Natural killer cell treated with Interleukin-12 subunit alpha and Interleukin-12 subunit beta and Interleukin-15 and Interleukin-18, amount 100 ng/mL, for 72 hours (primary cell): Measurements from ENCODE around the gene XCR1. TPM values are rescaled to one million over a fixed set of nuclear protein-coding genes. Genes with fewer than 3 reads are reported as not detected.
"Not testable (repeated sequence)": the region's sequence is repeated elsewhere in the genome, so short reads cannot be mapped to it uniquely, and the experiment has no call there.

Experiments used
- ATAC-seq, 2 donors: fragments of 150-1000 bp; cut with Tn5 transposase in 1 of 2; sonication (Bioruptor Pico), chemical (Tn5 transposase) in 1 of 2; 2 replicates each; pipeline ENCODE4 v1.10.0; 2021
- DNase-seq: peaks from one replicate; pipeline ENCODE4 v3.0.0; 2022; ENCODE audit warnings: low spot score
- H3K27ac Mint-ChIP-seq, 2 donors: 1 replicate in 1 of 2; 2 replicates in 1 of 2; pipeline ENCODE4 v1.8.0; 2022; ENCODE audit warnings: mixed read lengths in 2 of 2, mild to moderate bottlenecking in 1 of 2, moderate library complexity in 1 of 2
- H3K27me3 Mint-ChIP-seq, 2 donors: 1 replicate in 1 of 2; 2 replicates in 1 of 2; pipeline ENCODE4 v1.8.0; 2022; ENCODE audit warnings: mixed read lengths in 2 of 2
- H3K36me3 Mint-ChIP-seq: one replicate; pipeline ENCODE4 v1.8.0; 2022; ENCODE audit warnings: mixed read lengths
- H3K4me1 Mint-ChIP-seq, 2 donors: 1 replicate in 1 of 2; 2 replicates in 1 of 2; pipeline ENCODE4 v1.8.0; 2022; ENCODE audit warnings: low read depth in 2 of 2, mixed read lengths in 2 of 2, mild to moderate bottlenecking in 1 of 2
- H3K4me3 Mint-ChIP-seq: one replicate; pipeline ENCODE4 v1.8.0; 2022; ENCODE audit warnings: mixed read lengths
- H3K9me3 Mint-ChIP-seq: 2 replicates; pipeline ENCODE4 v1.8.0; 2022; ENCODE audit warnings: mixed read lengths
- total RNA-seq, 2 donors: library from RNA; stranded (reverse); gene quantifications; one replicate each; pipeline ENCODE4 v1.2.3, GENCODE V29; 2022

The XCR1 gene
- total RNA-seq, 2 donors from 2014 or later: not detected

GRCh38 chr3:46010519-46011113 is 16.7 kb downstream of the XCR1 start:
- DNase-seq (no peak), ATAC-seq (peak; percentile 69 to 75)
- peaks cover 23 to 36% of the 10 kb centered on the region in 2 donors for H3K27me3 Mint-ChIP-seq
- H3K9me3 Mint-ChIP-seq: no peaks in the 10 kb centered on the region
- no peak overlapping the region for H3K4me3 Mint-ChIP-seq
- peak overlapping the region; percentile 8 to 51 for H3K27ac Mint-ChIP-seq
- peaks cover 27 to 30% of the 10 kb centered on the region in 2 donors for H3K4me1 Mint-ChIP-seq
- no peaks in the 10 kb centered on the region for H3K36me3 Mint-ChIP-seq

GRCh38 chr3:46008058-46008457 is 19.2 kb downstream of the XCR1 start:
- H3K9me3 Mint-ChIP-seq: no peaks in the 10 kb centered on the region
- H3K27ac Mint-ChIP-seq: no peak overlapping the region
- peaks cover 14 to 27% of the 10 kb centered on the region in 2 donors for H3K27me3 Mint-ChIP-seq
- DNase-seq (no peak), ATAC-seq (no peak)
- no peaks in the 10 kb centered on the region for H3K36me3 Mint-ChIP-seq
- H3K4me3 Mint-ChIP-seq: no peak overlapping the region
- peaks cover 17 to 19% of the 10 kb centered on the region in 2 donors for H3K4me1 Mint-ChIP-seq

GRCh38 chr3:46007280-46007679 is 20.0 kb downstream of the XCR1 start:
- Mint-ChIP-seq H3K27ac (no peak overlapping the region), H3K9me3 (no peaks in the 10 kb centered on the region), H3K36me3 (no peaks in the 10 kb centered on the region), H3K27me3 (peaks cover 14 to 20% of the 10 kb centered on the region in 2 donors), H3K4me3 (no peak overlapping the region), H3K4me1 (peaks cover 11% of the 10 kb centered on the region in 2 donors)
- DNase-seq (no peak), ATAC-seq (no peak)

- no peak for ATAC-seq
- DNase-seq: no peak
- no peak overlapping the region for H3K27ac Mint-ChIP-seq
- no peaks in the 10 kb centered on the region for H3K36me3 Mint-ChIP-seq
- H3K4me3 Mint-ChIP-seq: no peak overlapping the region
- H3K4me1 Mint-ChIP-seq: peaks cover 8 to 11% of the 10 kb centered on the region in 2 donors
- H3K9me3 Mint-ChIP-seq: no peaks in the 10 kb centered on the region
- H3K27me3 Mint-ChIP-seq: peaks cover 14 to 17% of the 10 kb centered on the region in 2 donors
Observed at GRCh38 chr3:46006238-46007032, 20.8 kb downstream of the XCR1 start.

- H3K27ac Mint-ChIP-seq, H3K4me1 Mint-ChIP-seq, H3K27me3 Mint-ChIP-seq, H3K9me3 Mint-ChIP-seq, ATAC-seq, H3K4me3 Mint-ChIP-seq, DNase-seq, H3K36me3 Mint-ChIP-seq: not testable (repeated sequence)
Observed at GRCh38 chr3:46003706-46004105, 23.6 kb downstream of the XCR1 start.

GRCh38 chr3:46001178-46001577 is 26.1 kb downstream of the XCR1 start:
- peaks cover 0 to 9% of the 10 kb centered on the region in 2 donors for H3K27me3 Mint-ChIP-seq
- no peaks in the 10 kb centered on the region for H3K36me3 Mint-ChIP-seq
- no peak overlapping the region for H3K27ac Mint-ChIP-seq
- no peak overlapping the region for H3K4me3 Mint-ChIP-seq
- no peak for DNase-seq
- H3K4me1 Mint-ChIP-seq: peaks cover 9% of the 10 kb centered on the region in 2 donors
- H3K9me3 Mint-ChIP-seq: no peaks in the 10 kb centered on the region
- ATAC-seq: no peak

GRCh38 chr3:45997942-45998341 is 29.3 kb downstream of the XCR1 start:
- Mint-ChIP-seq H3K4me3 (no peak overlapping the region), H3K9me3 (no peaks in the 10 kb centered on the region), H3K4me1 (peaks cover 18 to 19% of the 10 kb centered on the region in 2 donors), H3K27me3 (peaks cover 0 to 6% of the 10 kb centered on the region in 2 donors), H3K36me3 (peaks cover 1% of the 10 kb centered on the region), H3K27ac (peak overlapping the region in 1 of 2 donors; percentile 36)
- ATAC-seq (no peak), DNase-seq (no peak)

GRCh38 chr3:45997499-45997898 is 29.8 kb downstream of the XCR1 start:
- H3K4me3 Mint-ChIP-seq, H3K27me3 Mint-ChIP-seq, H3K36me3 Mint-ChIP-seq, H3K9me3 Mint-ChIP-seq, DNase-seq, ATAC-seq: not testable (repeated sequence)
- Mint-ChIP-seq H3K27ac (peak overlapping the region in 1 of 2 donors; percentile 36), H3K4me1 (peaks cover 23% of the 10 kb centered on the region in 2 donors)

GRCh38 chr3:45995236-45996192 is 31.8 kb downstream of the XCR1 start, which contains the start of gene FYCO1:
FYCO1 (minus strand) TSS chr3:45995824; CDS start chr3:45984910, 10,914 bp downstream.
- no peaks in the 10 kb centered on the region for H3K9me3 Mint-ChIP-seq
- peak within 1 kb of the TSS; percentile 84 to 87 for H3K27ac Mint-ChIP-seq
- peak within 1 kb of the TSS; percentile 85 for H3K4me3 Mint-ChIP-seq
- DNase-seq: peak; percentile 95
- H3K36me3 Mint-ChIP-seq: peaks cover 7% of the 10 kb centered on the region
- ATAC-seq: peak; percentile 90 to 94
- peaks cover 0 to 6% of the 10 kb centered on the region in 2 donors for H3K27me3 Mint-ChIP-seq
- H3K4me1 Mint-ChIP-seq: peaks cover 37 to 39% of the 10 kb centered on the region in 2 donors

- H3K4me1 Mint-ChIP-seq: peaks cover 40 to 48% of the 10 kb centered on the region in 2 donors
- peak; percentile 69 to 76 for ATAC-seq
- H3K27ac Mint-ChIP-seq: peak overlapping the region; percentile 84 to 87
- H3K36me3 Mint-ChIP-seq: peaks cover 7% of the 10 kb centered on the region
- DNase-seq: peak; percentile 80
- peaks cover 0 to 1% of the 10 kb centered on the region in 2 donors for H3K27me3 Mint-ChIP-seq
- no peaks in the 10 kb centered on the region for H3K9me3 Mint-ChIP-seq
- peak overlapping the region; percentile 85 for H3K4me3 Mint-ChIP-seq
Observed at GRCh38 chr3:45994419-45995235, 32.7 kb downstream of the XCR1 start.

GRCh38 chr3:45993421-45994027 is 33.8 kb downstream of the XCR1 start:
- DNase-seq (no peak), ATAC-seq (peak in 1 of 2 donors; percentile 21)
- Mint-ChIP-seq H3K27ac (peak overlapping the region; percentile 73 to 84), H3K4me1 (peaks cover 46 to 59% of the 10 kb centered on the region in 2 donors), H3K4me3 (peak overlapping the region; percentile 85), H3K27me3 (no peaks in the 10 kb centered on the region), H3K9me3 (no peaks in the 10 kb centered on the region), H3K36me3 (peaks cover 7% of the 10 kb centered on the region)

- Mint-ChIP-seq H3K36me3 (peaks cover 7% of the 10 kb centered on the region), H3K27me3 (no peaks in the 10 kb centered on the region), H3K27ac (peak overlapping the region; percentile 73 to 84), H3K4me1 (peaks cover 52 to 65% of the 10 kb centered on the region in 2 donors), H3K4me3 (peak overlapping the region; percentile 85), H3K9me3 (no peaks in the 10 kb centered on the region)
- ATAC-seq (peak in 1 of 2 donors; percentile 17), DNase-seq (peak; percentile 66)
Observed at GRCh38 chr3:45992821-45993221, 34.5 kb downstream of the XCR1 start.
